ENCODE data around the gene IFT27.

Gene IFT27

GRCh38 chr22:36817525-36817848 lies 41.6 kb upstream of the IFT27 start:
- CTCF ChIA-PET = interaction anchor here (0.6 kb wide), 1 partner anchor 791 kb away, joined by 4 read pairs; no protein-coding TSS in a partner anchor
- no peak overlapping the region for H3K27ac ChIP-seq
- POLR2A ChIA-PET (ENCODE audit: low non-redundant PET) = no interaction called here
- TF ChIP-seq, protein P1, sequence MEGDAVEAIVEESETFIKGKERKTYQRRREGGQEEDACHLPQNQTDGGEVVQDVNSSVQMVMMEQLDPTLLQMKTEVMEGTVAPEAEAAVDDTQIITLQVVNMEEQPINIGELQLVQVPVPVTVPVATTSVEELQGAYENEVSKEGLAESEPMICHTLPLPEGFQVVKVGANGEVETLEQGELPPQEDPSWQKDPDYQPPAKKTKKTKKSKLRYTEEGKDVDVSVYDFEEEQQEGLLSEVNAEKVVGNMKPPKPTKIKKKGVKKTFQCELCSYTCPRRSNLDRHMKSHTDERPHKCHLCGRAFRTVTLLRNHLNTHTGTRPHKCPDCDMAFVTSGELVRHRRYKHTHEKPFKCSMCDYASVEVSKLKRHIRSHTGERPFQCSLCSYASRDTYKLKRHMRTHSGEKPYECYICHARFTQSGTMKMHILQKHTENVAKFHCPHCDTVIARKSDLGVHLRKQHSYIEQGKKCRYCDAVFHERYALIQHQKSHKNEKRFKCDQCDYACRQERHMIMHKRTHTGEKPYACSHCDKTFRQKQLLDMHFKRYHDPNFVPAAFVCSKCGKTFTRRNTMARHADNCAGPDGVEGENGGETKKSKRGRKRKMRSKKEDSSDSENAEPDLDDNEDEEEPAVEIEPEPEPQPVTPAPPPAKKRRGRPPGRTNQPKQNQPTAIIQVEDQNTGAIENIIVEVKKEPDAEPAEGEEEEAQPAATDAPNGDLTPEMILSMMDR (conservative IDR thresholded peaks at IDR 0.05; ENCODE audit: low read depth) = no peak
- DNase-seq (ENCODE audit: low spot score) = no peak

- peak; percentile 27 for DNase-seq (ENCODE audit: low spot score)
- ChIA-PET POLR2A (ENCODE audit: low non-redundant PET) (no interaction called here), CTCF (interaction anchor here (0.6 kb wide), 1 partner anchor 790 kb away, joined by 4 read pairs; no protein-coding TSS in a partner anchor)
- no peak within 1 kb of the TSS for H3K27ac ChIP-seq
- TF ChIP-seq, protein P1 (conservative IDR thresholded peaks at IDR 0.05; ENCODE audit: low read depth) = no peak
Measured at GRCh38 chr22:36816636-36817524, 41.0 kb upstream of the IFT27 start, which contains the start of gene PVALB. PVALB (minus strand) TSS chr22:36817035; CDS start chr22:36817005, 30 bp downstream.

- POLR2A ChIA-PET (ENCODE audit: low non-redundant PET) = no interaction called here
- DNase-seq (ENCODE audit: low spot score) = no peak
- H3K27ac ChIP-seq = no peak overlapping the region
- CTCF ChIA-PET = interaction anchor here (0.7 kb wide), 1 partner anchor 265 kb away, joined by 3 read pairs; no protein-coding TSS in a partner anchor
- TF ChIP-seq, protein P1 (conservative IDR thresholded peaks at IDR 0.05; ENCODE audit: low read depth) = no peak
Measured at GRCh38 chr22:36816339-36816635, 40.4 kb upstream of the IFT27 start.

DNA sequence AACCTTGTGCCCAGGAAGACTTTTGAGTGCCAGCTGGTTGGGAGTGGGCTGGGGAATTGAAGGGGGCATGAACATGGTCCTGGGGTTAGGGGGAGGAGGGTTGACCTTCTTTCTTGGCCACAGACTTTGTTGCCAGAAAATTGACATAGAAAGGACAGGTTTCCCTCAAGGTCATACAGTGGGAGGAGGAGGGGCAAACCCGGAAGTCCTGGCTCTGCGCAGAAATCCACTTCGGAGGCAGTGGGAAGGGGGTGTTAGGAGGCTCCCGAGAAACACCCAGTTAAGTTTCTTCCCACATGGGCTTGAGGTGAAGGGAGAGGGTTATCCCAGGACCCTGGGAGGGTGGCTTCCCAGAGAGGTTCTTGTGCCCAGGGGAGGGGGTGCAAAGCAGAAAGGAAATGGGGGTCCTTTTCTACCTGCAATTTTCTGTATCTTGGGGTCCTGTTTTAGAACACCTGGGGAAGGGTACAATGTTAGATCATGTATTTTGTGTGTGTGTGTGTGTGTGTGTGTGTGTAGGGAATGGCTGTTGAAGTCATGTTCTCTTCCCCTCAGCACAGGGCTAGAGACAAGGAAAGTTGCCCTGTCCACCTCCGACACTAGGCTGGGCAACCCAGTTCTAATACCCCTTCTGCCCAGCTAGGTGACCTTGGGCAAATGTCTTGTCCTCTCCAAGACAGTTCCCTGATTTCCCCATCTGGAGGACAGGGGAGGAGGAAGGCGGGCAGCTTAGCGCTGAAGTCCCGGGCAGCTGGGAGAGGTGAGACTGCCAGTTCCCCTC lies 39.8 kb upstream of the IFT27 start:
- POLR2A ChIA-PET (ENCODE audit: low non-redundant PET) = no interaction called here
- TF ChIP-seq, protein P1 (conservative IDR thresholded peaks at IDR 0.05; ENCODE audit: low read depth) = no peak
- DNase-seq (ENCODE audit: low spot score) = no peak
- H3K27ac ChIP-seq = no peak overlapping the region
- CTCF ChIA-PET = interaction anchor here (0.7 kb wide), 1 partner anchor 265 kb away, joined by 3 read pairs; no protein-coding TSS in a partner anchor

- no peak overlapping the region for H3K27ac ChIP-seq
- POLR2A ChIA-PET (ENCODE audit: low non-redundant PET) = interaction anchor here (0.9 kb wide), 1 partner anchor 216 kb away, joined by 3 read pairs; no protein-coding TSS in a partner anchor
- CTCF ChIA-PET = no interaction called here
- TF ChIP-seq, protein P1 (conservative IDR thresholded peaks at IDR 0.05; ENCODE audit: low read depth) = no peak
- DNase-seq (ENCODE audit: low spot score) = no peak
Measured at GRCh38 chr22:36814801-36815200, 38.9 kb upstream of the IFT27 start.

- no peak for DNase-seq (ENCODE audit: low spot score)
- TF ChIP-seq, protein P1 (conservative IDR thresholded peaks at IDR 0.05; ENCODE audit: low read depth) = no peak
- POLR2A ChIA-PET (ENCODE audit: low non-redundant PET) = no interaction called here
- CTCF ChIA-PET = no interaction called here
- H3K27ac ChIP-seq = no peak overlapping the region
Measured at GRCh38 chr22:36811094-36811800, 35.3 kb upstream of the IFT27 start.

Measured in RWPE1 (cell line).